Neural cell (in vitro differentiated cells): ENCODE measurements around the gene CLNK. TPM values are rescaled to one million over a fixed set of nuclear protein-coding genes. Genes with fewer than 3 reads are reported as not detected.
"Not testable (repeated sequence)": the region's sequence is repeated elsewhere in the genome, so short reads cannot be mapped to it uniquely, and the experiment has no call there.

Source experiments
- H2AFZ ChIP-seq: fragments of 200-600, 300-800 bp; sonication (generic), shearing (Covaris generic); 2 replicates; pipeline ENCODE4 v1.6.0; 2014; ENCODE audit warnings: low read depth, mild to moderate bottlenecking, antibody characterized with exemption, low read length, moderate library complexity
- H3F3A ChIP-seq: fragments of 200-600 bp; shearing (Covaris generic); 2 replicates; pipeline ENCODE4 v1.6.1; 2016; ENCODE audit warnings: mild to moderate bottlenecking, moderate library complexity, mixed read lengths, antibody characterized with exemption, low read length; ENCODE audit not compliant: insufficient read depth, poor library complexity, severe bottlenecking
- H3K27ac ChIP-seq: fragments of 200-600, 300-800 bp; sonication (generic), shearing (Covaris generic); 2 replicates; pipeline ENCODE4 v1.5.1; 2014; ENCODE audit warnings: mild to moderate bottlenecking, low read length, moderate library complexity
- H3K27me3 ChIP-seq: fragments of 300-800, 200-600 bp; sonication (generic), shearing (Covaris generic); 2 replicates; pipeline ENCODE4 v1.6.0; 2014; ENCODE audit warnings: mild to moderate bottlenecking, low read depth, low read length, moderate library complexity; ENCODE audit not compliant: insufficient read depth
- H3K36me3 ChIP-seq: fragments of 300-800, 200-600 bp; sonication (generic), shearing (Covaris generic); 2 replicates; pipeline ENCODE4 v1.5.1; 2014; ENCODE audit warnings: mild to moderate bottlenecking, antibody characterized with exemption, low read length, moderate library complexity; ENCODE audit not compliant: insufficient read depth
- H3K4me2 ChIP-seq: fragments of 300-800, 200-600 bp; sonication (generic), shearing (Covaris generic); 2 replicates; pipeline ENCODE4 v1.6.0; 2014; ENCODE audit warnings: mild to moderate bottlenecking, low read length
- H3K4me3 ChIP-seq: fragments of 300-800, 200-600 bp; sonication (generic), shearing (Covaris generic); 2 replicates; pipeline ENCODE4 v1.5.1; 2014; ENCODE audit warnings: mild to moderate bottlenecking, low read length, moderate library complexity
- H3K79me2 ChIP-seq: fragments of 200-600 bp; shearing (Covaris generic); replicated peaks from 2 replicates; pipeline ENCODE4 v1.6.0; 2014; ENCODE audit warnings: mild to moderate bottlenecking, low read length, moderate library complexity; ENCODE audit not compliant: insufficient read depth
- H3K9ac ChIP-seq: fragments of 300-800, 200-600 bp; sonication (generic), shearing (Covaris generic); 2 replicates; pipeline ENCODE4 v1.6.1; 2016; ENCODE audit warnings: mild to moderate bottlenecking, low read length, mixed read lengths
- H3K9me2 ChIP-seq: fragments of 200-600 bp; shearing (Covaris generic); 2 replicates; pipeline ENCODE4 v1.6.1; 2016; ENCODE audit warnings: mild to moderate bottlenecking, low read length, mixed read lengths; ENCODE audit not compliant: insufficient read depth
- H3K9me3 ChIP-seq: fragments of 200-600, 300-800 bp; sonication (generic), shearing (Covaris generic); 2 replicates; pipeline ENCODE4 v1.6.1; 2016; ENCODE audit warnings: mild to moderate bottlenecking, mixed run types, low read length, moderate library complexity, mixed read lengths
- H4K20me1 ChIP-seq: fragments of 200-600 bp; shearing (Covaris generic); 2 replicates; pipeline ENCODE4 v1.6.1; 2016; ENCODE audit warnings: mild to moderate bottlenecking, mixed run types; ENCODE audit not compliant: insufficient read depth
- EP300 ChIP-seq: fragments of 450-650 bp; conservative IDR thresholded peaks from 2 replicates; pipeline ENCODE4 v1.6.1; 2014; ENCODE audit warnings: antibody characterized with exemption, mild to moderate bottlenecking, moderate library complexity; ENCODE audit not compliant: poor library complexity, severe bottlenecking
- EZH2 ChIP-seq: fragments of 200-600, 300-800 bp; shearing (Covaris generic), sonication (generic); IDR thresholded peaks from 2 replicates; pipeline ENCODE4 v1.6.1; 2014; ENCODE audit warnings: antibody characterized with exemption, low read length, borderline replicate concordance, mild to moderate bottlenecking; ENCODE audit not compliant: insufficient read depth, poor library complexity, severe bottlenecking
- MXI1 ChIP-seq: fragments of 450-650 bp; conservative IDR thresholded peaks from 2 replicates; pipeline ENCODE4 v1.6.1; 2014; ENCODE audit warnings: antibody characterized with exemption, mild to moderate bottlenecking; ENCODE audit not compliant: poor library complexity, severe bottlenecking
- POLR2AphosphoS5 ChIP-seq: IDR thresholded peaks from 2 replicates; pipeline ENCODE4 v1.6.1; 2012
- RAD21 ChIP-seq: fragments of 450-650 bp; conservative IDR thresholded peaks from 2 replicates; pipeline ENCODE4 v1.6.1; 2014; ENCODE audit warnings: antibody characterized with exemption, mild to moderate bottlenecking, moderate library complexity
- SMC3 ChIP-seq: fragments of 450-650 bp; conservative IDR thresholded peaks from 2 replicates; pipeline ENCODE4 v1.6.1; 2014; ENCODE audit warnings: antibody characterized with exemption, mild to moderate bottlenecking, moderate library complexity; ENCODE audit not compliant: poor library complexity
- TAF1 ChIP-seq: IDR thresholded peaks from 2 replicates; pipeline ENCODE4 v1.6.1; 2012; ENCODE audit warnings: low read depth
- polyA plus RNA-seq: library from polyadenylated mRNA; depleted of rRNA; stranded (reverse); fragments of >200 nt; gene quantifications from 2 replicates; pipeline ENCODE4 v1.2.3, GENCODE V29; 2014
- TF ChIP-seq, protein P1 (sequence below): IDR thresholded peaks from 2 replicates; pipeline ENCODE4 v1.6.1; 2012; ENCODE audit warnings: borderline replicate concordance
- TF ChIP-seq, protein P2 (sequence below): fragments of 450-650 bp; IDR thresholded peaks from 2 replicates; pipeline ENCODE4 v1.5.1; 2014; ENCODE audit warnings: antibody characterized with exemption, mild to moderate bottlenecking, moderate library complexity; ENCODE audit not compliant: poor library complexity, severe bottlenecking

Gene CLNK
- polyA plus RNA-seq, 1 donor from 2014 or later, result not detected

DNA sequence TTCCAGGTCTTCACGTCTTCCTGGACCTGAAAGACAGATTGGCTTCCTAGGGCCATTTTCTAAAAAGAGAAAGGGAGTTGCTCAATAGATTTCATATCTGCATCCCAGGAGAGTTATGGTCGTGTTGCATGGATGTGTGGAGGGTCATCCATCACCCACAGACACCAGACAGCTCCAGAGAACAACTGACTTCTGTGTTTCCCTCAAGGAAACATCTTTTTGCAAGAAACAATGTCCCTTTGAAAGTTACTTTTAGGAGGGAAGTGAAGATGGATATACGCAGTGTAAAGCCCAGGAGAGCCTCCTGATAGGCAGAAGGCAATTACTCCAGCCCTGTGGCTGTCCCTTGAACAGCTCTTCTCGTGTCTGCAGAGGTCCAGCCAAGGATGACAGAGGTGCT lies 108.3 kb downstream of the CLNK start:
- TF ChIP-seq TAF1 (no peak), EP300 (no peak), RAD21 (no peak), MXI1 (no peak), EZH2 (no peak), POLR2AphosphoS5 (no peak), SMC3 (no peak)
- TF ChIP-seq, protein P1, sequence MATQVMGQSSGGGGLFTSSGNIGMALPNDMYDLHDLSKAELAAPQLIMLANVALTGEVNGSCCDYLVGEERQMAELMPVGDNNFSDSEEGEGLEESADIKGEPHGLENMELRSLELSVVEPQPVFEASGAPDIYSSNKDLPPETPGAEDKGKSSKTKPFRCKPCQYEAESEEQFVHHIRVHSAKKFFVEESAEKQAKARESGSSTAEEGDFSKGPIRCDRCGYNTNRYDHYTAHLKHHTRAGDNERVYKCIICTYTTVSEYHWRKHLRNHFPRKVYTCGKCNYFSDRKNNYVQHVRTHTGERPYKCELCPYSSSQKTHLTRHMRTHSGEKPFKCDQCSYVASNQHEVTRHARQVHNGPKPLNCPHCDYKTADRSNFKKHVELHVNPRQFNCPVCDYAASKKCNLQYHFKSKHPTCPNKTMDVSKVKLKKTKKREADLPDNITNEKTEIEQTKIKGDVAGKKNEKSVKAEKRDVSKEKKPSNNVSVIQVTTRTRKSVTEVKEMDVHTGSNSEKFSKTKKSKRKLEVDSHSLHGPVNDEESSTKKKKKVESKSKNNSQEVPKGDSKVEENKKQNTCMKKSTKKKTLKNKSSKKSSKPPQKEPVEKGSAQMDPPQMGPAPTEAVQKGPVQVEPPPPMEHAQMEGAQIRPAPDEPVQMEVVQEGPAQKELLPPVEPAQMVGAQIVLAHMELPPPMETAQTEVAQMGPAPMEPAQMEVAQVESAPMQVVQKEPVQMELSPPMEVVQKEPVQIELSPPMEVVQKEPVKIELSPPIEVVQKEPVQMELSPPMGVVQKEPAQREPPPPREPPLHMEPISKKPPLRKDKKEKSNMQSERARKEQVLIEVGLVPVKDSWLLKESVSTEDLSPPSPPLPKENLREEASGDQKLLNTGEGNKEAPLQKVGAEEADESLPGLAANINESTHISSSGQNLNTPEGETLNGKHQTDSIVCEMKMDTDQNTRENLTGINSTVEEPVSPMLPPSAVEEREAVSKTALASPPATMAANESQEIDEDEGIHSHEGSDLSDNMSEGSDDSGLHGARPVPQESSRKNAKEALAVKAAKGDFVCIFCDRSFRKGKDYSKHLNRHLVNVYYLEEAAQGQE, result no peak
- TF ChIP-seq, protein P2, sequence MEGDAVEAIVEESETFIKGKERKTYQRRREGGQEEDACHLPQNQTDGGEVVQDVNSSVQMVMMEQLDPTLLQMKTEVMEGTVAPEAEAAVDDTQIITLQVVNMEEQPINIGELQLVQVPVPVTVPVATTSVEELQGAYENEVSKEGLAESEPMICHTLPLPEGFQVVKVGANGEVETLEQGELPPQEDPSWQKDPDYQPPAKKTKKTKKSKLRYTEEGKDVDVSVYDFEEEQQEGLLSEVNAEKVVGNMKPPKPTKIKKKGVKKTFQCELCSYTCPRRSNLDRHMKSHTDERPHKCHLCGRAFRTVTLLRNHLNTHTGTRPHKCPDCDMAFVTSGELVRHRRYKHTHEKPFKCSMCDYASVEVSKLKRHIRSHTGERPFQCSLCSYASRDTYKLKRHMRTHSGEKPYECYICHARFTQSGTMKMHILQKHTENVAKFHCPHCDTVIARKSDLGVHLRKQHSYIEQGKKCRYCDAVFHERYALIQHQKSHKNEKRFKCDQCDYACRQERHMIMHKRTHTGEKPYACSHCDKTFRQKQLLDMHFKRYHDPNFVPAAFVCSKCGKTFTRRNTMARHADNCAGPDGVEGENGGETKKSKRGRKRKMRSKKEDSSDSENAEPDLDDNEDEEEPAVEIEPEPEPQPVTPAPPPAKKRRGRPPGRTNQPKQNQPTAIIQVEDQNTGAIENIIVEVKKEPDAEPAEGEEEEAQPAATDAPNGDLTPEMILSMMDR, result no peak
- Histone ChIP-seq H4K20me1 (no peaks in the 10 kb centered on the region), H2AFZ (no peak overlapping the region), H3K9ac (no peak overlapping the region), H3K4me3 (no peak overlapping the region), H3F3A (no peaks in the 10 kb centered on the region), H3K36me3 (no peaks in the 10 kb centered on the region), H3K9me2 (no peaks in the 10 kb centered on the region), H3K27ac (no peak overlapping the region), H3K4me2 (no peak overlapping the region), H3K9me3 (no peaks in the 10 kb centered on the region), H3K79me2 (no peaks in the 10 kb centered on the region), H3K27me3 (no peaks in the 10 kb centered on the region)

DNA sequence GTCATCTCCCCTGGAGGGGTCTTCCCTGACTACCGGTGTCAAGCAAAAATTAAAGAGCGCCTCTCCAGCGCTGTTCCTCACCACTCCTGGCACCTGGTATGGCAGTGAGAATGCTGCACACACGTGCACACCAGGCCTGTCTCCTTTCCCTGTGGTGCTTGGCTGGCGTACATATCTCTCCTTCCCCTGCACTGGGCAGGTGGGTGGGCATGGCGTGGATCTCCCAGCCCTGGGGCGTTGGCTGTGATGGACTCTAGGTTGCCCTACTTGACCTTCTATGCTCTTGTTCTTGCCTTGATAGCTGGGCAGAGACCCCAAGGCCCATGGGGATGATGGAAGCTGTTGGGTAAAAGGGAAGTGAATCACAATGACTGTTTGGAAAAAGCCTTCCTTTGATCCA lies 109.2 kb downstream of the CLNK start:
- H3K79me2 ChIP-seq, result no peaks in the 10 kb centered on the region
- H3K4me3 ChIP-seq, result no peak overlapping the region
- H4K20me1 ChIP-seq, result no peaks in the 10 kb centered on the region
- no peak overlapping the region for H3K4me2 ChIP-seq
- no peak overlapping the region for H2AFZ ChIP-seq
- H3K9me2 ChIP-seq, result no peaks in the 10 kb centered on the region
- no peak overlapping the region for H3K9ac ChIP-seq
- H3F3A ChIP-seq, result no peaks in the 10 kb centered on the region
- no peak overlapping the region for H3K27ac ChIP-seq
- H3K36me3 ChIP-seq, result no peaks in the 10 kb centered on the region
- H3K9me3 ChIP-seq, result no peaks in the 10 kb centered on the region
- H3K27me3 ChIP-seq, result no peaks in the 10 kb centered on the region
- TF ChIP-seq MXI1 (no peak), POLR2AphosphoS5 (no peak), EZH2 (no peak), TAF1 (no peak), RAD21 (no peak), EP300 (no peak), SMC3 (no peak)
- TF ChIP-seq, protein P2, result no peak
- TF ChIP-seq, protein P1, result no peak

DNA sequence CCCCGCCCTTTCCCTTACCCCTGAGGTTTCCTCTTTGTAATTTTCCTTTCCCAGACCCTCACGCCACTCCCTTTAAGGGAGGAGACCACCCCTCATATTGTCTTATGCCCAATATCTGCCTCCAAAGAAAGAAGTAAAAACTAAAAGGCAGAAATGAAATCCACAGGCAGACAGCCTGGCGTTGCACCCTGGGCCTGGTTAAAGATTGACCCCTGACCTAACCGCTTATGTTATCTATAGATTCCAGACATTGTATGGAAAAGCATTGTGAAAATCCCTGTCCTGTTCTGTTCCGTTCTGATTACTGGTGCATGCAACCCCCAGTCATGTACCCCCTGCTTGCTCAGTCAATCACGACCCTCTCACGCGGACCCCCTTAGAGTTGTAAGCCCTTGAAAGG lies 110.0 kb downstream of the CLNK start:
- H4K20me1 ChIP-seq, H3F3A ChIP-seq, H3K9me3 ChIP-seq, H3K9me2 ChIP-seq, H3K36me3 ChIP-seq, H2AFZ ChIP-seq, H3K27ac ChIP-seq, H3K4me2 ChIP-seq, H3K9ac ChIP-seq, H3K27me3 ChIP-seq, H3K4me3 ChIP-seq, H3K79me2 ChIP-seq: not testable (repeated sequence)
